Neuronal stem cell (in vitro differentiated cells): ENCODE results near the gene SPDYE17.
"Not testable (repeated sequence)": the region's sequence is repeated elsewhere in the genome, so short reads cannot be mapped to it uniquely, and the experiment has no call there.

ENCODE experiments used
- DNase-seq: peaks from one replicate; pipeline ENCODE4 v3.0.0-alpha.2; 2013; ENCODE audit warnings: low spot score
- H2AFZ ChIP-seq: one replicate; pipeline ENCODE4 v1.6.1; 2013; ENCODE audit warnings: mild to moderate bottlenecking, low read length, inconsistent platforms
- H2AK5ac ChIP-seq: 2 replicates; pipeline ENCODE4 v1.6.1; 2013; ENCODE audit warnings: low read depth, mild to moderate bottlenecking, inconsistent platforms, low read length, moderate library complexity, mixed read lengths
- H2BK120ac ChIP-seq: 2 replicates; pipeline ENCODE4 v1.6.1; 2013; ENCODE audit warnings: low read depth, mild to moderate bottlenecking, inconsistent platforms, low read length, moderate library complexity, mixed read lengths
- H2BK12ac ChIP-seq: one replicate; pipeline ENCODE4 v1.6.1; 2013; ENCODE audit warnings: low read length, inconsistent platforms
- H2BK15ac ChIP-seq: 2 replicates; pipeline ENCODE4 v1.6.1; 2013; ENCODE audit warnings: mild to moderate bottlenecking, low read length, inconsistent platforms, mixed read lengths
- H2BK5ac ChIP-seq: one replicate; pipeline ENCODE4 v1.6.1; 2013; ENCODE audit warnings: inconsistent platforms, mild to moderate bottlenecking, low read length, moderate library complexity
- H3K14ac ChIP-seq: one replicate; pipeline ENCODE4 v1.6.1; 2013; ENCODE audit warnings: low read length, inconsistent platforms
- H3K18ac ChIP-seq: 2 replicates; pipeline ENCODE4 v1.6.1; 2013; ENCODE audit warnings: low read length, inconsistent platforms
- H3K23ac ChIP-seq: 2 replicates; pipeline ENCODE4 v1.6.1; 2013; ENCODE audit warnings: low read depth, mild to moderate bottlenecking, mixed read lengths, low read length, inconsistent platforms; ENCODE audit not compliant: poor library complexity
- H3K27ac ChIP-seq: replicated peaks from 3 replicates; pipeline ENCODE4 v1.5.1; 2013; ENCODE audit warnings: low read length, inconsistent platforms
- H3K27me3 ChIP-seq, 3 experiments: 2 replicates each; pipeline ENCODE4 v1.6.1; 2013; ENCODE audit warnings: low read length in 3 of 3, mild to moderate bottlenecking in 2 of 3, inconsistent platforms in 1 of 3, low read depth in 1 of 3, mixed read lengths in 1 of 3, moderate library complexity in 1 of 3; ENCODE audit not compliant: control insufficient read depth in 3 of 3, insufficient read depth in 3 of 3
- H3K36me3 ChIP-seq, 2 donors: replicated peaks in 1 of 2; 2 replicates each; pipeline ENCODE4 v1.6.1; 2013; ENCODE audit warnings: low read length in 2 of 2; ENCODE audit not compliant: control insufficient read depth in 2 of 2, insufficient read depth in 2 of 2
- H3K4ac ChIP-seq: 2 replicates; pipeline ENCODE4 v1.6.1; 2013; ENCODE audit warnings: inconsistent platforms, mild to moderate bottlenecking, low read length, moderate library complexity
- H3K4me1 ChIP-seq, 2 donors: 1 replicate in 1 of 2; 2 replicates in 1 of 2; pipeline ENCODE4 v1.6.1; 2013; ENCODE audit warnings: low read length in 2 of 2, low read depth in 1 of 2; ENCODE audit not compliant: control insufficient read depth in 2 of 2, insufficient read depth in 1 of 2
- H3K4me2 ChIP-seq: one replicate; pipeline ENCODE4 v1.6.1; 2013; ENCODE audit warnings: mild to moderate bottlenecking, low read length, inconsistent platforms; ENCODE audit not compliant: insufficient read depth, poor library complexity, severe bottlenecking
- H3K4me3 ChIP-seq, 2 donors: 2 replicates each; pipeline ENCODE4 v1.5.1; 2013; ENCODE audit warnings: low read length in 2 of 2, mild to moderate bottlenecking in 2 of 2, inconsistent platforms in 1 of 2, moderate library complexity in 1 of 2
- H3K79me1 ChIP-seq: one replicate; pipeline ENCODE4 v1.6.1; 2013; ENCODE audit warnings: low read depth, mild to moderate bottlenecking, inconsistent platforms, low read length, moderate library complexity
- H3K9ac ChIP-seq: one replicate; pipeline ENCODE4 v1.6.1; 2013; ENCODE audit warnings: mild to moderate bottlenecking, low read depth, low read length, inconsistent platforms; ENCODE audit not compliant: poor library complexity
- H3K9me3 ChIP-seq, 2 donors: replicated peaks in 1 of 2; 2 replicates each; pipeline versions ENCODE3 to v1.6.1; 2013; ENCODE audit warnings: low read length in 2 of 2, mild to moderate bottlenecking in 2 of 2, inconsistent platforms in 1 of 2, low read depth in 1 of 2, mixed read lengths in 1 of 2, moderate library complexity in 1 of 2; ENCODE audit not compliant: control insufficient read depth in 2 of 2, insufficient read depth in 1 of 2
- H4K8ac ChIP-seq: one replicate; pipeline ENCODE4 v1.6.1; 2013; ENCODE audit warnings: low read depth, mild to moderate bottlenecking, inconsistent platforms, low read length, moderate library complexity
- H4K91ac ChIP-seq: one replicate; pipeline ENCODE4 v1.6.1; 2013; ENCODE audit warnings: low read length, low read depth, mild to moderate bottlenecking, inconsistent platforms; ENCODE audit not compliant: poor library complexity
- WGBS, 2 donors: extraction: QIAGEN DNeasy Blood & Tissue Kit; methylation state at CpG; one replicate each; pipeline ENCODE4 v1.1.7; 2013; ENCODE audit warnings: missing lambda C conversion rate in 2 of 2, mixed read lengths in 1 of 2; ENCODE audit not compliant: insufficient read length in 2 of 2, insufficient replicate concordance in 1 of 2; ENCODE audit errors: extremely low coverage in 2 of 2; 5-methylcytosine and 5-hydroxymethylcytosine counted together

Gene SPDYE17

DNA sequence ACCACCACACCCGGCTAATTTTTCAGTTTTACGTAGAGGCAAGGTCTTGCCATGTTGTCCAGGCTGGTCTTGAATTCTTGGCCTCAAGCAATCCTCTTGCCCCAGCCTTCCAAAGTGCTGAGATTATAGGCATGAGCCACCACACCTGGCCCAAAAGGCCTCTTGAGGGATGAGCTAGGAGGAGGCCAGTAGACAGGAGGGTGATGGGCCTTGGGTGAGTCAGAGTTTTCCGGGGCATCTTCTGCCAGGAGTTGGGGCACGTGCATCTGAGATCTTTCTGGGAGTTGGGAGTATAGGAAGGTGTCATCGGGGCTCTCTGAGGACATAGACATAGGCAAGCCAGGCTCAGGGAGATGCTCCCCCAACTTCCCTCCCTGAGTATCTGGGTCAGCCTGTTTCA, 48.8 kb downstream of the SPDYE17 start:
- not testable (repeated sequence) for H3K9ac ChIP-seq, H3K9me3 ChIP-seq, H2BK5ac ChIP-seq, H2AFZ ChIP-seq, H4K91ac ChIP-seq, H3K27me3 ChIP-seq, H2BK15ac ChIP-seq, H3K4me1 ChIP-seq, H3K23ac ChIP-seq, H3K27ac ChIP-seq, H3K4me2 ChIP-seq, H3K18ac ChIP-seq, H2AK5ac ChIP-seq, H3K14ac ChIP-seq, H3K4me3 ChIP-seq, H3K79me1 ChIP-seq, H3K4ac ChIP-seq, H2BK12ac ChIP-seq, H2BK120ac ChIP-seq, H4K8ac ChIP-seq, DNase-seq
- WGBS, 2 donors, result no CpG with 5 or more reads among the region's 5 CpGs
- H3K36me3 ChIP-seq, result peaks cover 0 to 10% of the 10 kb centered on the region in 2 donors

DNA sequence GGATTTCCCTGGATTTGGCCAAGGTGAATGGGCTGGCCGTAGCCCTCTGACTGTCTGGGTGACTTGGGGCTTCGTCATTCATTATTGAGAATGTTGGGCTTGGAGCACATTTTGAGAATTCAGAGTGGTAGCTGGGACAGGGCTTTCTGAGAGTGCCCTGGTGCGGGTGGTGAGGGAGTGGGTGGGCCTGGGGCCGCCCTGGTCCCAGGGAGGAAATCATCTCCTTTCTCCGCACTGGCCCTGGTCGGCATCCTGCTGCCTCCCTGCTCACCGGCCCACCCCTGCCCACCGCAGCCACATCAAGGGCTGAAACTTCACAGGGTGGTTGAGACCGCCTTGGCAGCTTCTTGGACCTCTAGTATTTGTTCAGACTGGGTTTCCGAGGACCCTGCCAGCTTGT, 49.7 kb downstream of the SPDYE17 start:
- not testable (repeated sequence) for H3K23ac ChIP-seq, H2BK5ac ChIP-seq, H3K9me3 ChIP-seq, H3K79me1 ChIP-seq, H4K8ac ChIP-seq, H2BK120ac ChIP-seq, H3K14ac ChIP-seq, H3K4me2 ChIP-seq, H2AFZ ChIP-seq, H4K91ac ChIP-seq, H2AK5ac ChIP-seq, H3K27me3 ChIP-seq, H2BK12ac ChIP-seq, DNase-seq, H3K27ac ChIP-seq, H3K9ac ChIP-seq, H3K18ac ChIP-seq, H3K4me1 ChIP-seq, H3K4me3 ChIP-seq, H3K4ac ChIP-seq, H2BK15ac ChIP-seq
- no CpG with 5 or more reads among the region's 10 CpGs for WGBS, 2 donors
- H3K36me3 ChIP-seq, result peaks cover 0 to 10% of the 10 kb centered on the region in 2 donors

DNA sequence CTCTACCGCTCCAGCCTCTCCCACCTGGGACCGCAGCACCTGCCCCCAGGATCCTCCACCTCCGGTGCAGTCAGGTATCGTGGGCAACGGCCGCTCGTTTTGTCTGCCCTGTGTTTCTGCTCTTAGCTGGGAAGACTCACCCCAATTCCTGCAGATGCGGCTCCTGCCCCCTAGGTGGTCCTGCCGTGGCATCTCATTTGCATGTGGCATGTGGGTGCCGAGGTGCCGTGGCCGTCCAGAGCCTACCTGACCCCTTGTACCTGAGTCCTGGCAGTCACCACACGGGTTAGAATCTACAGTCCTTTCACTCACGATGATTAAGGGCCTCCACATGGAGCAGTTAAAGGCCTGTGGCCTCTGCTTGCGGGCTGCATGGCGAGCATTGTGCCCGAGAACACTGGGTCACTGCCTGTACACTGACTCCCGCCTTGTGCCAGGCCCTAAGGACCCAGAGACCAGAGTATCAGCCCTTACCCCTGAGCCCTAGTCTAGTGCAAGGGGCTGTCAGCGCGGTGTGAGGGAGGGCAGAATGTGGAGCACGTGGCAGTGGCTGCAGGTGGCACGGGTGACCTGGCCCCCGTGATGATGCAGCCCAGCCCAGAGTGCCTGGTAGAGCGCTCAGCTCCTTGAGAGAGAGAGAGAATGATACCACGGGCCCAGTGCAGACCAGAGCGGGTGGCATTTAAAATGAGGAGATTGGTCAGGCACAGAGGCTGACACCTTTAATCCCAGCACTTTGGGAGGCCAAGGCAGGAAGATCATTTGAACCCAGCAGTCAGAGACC, 50.8 kb downstream of the SPDYE17 start:
- H3K79me1 ChIP-seq, H3K27ac ChIP-seq, H2AFZ ChIP-seq, H2BK12ac ChIP-seq, H3K4me3 ChIP-seq, DNase-seq, H3K14ac ChIP-seq, H3K18ac ChIP-seq, H2BK15ac ChIP-seq, H2BK120ac ChIP-seq, H3K4me2 ChIP-seq, H2BK5ac ChIP-seq, H3K9me3 ChIP-seq, H3K4me1 ChIP-seq, H3K4ac ChIP-seq, H3K9ac ChIP-seq, H4K91ac ChIP-seq, H3K23ac ChIP-seq, H2AK5ac ChIP-seq, H3K27me3 ChIP-seq, H4K8ac ChIP-seq: not testable (repeated sequence)
- H3K36me3 ChIP-seq, result peaks cover 0 to 10% of the 10 kb centered on the region in 2 donors
- WGBS, 2 donors, result no CpG with 5 or more reads among the region's 26 CpGs

DNA sequence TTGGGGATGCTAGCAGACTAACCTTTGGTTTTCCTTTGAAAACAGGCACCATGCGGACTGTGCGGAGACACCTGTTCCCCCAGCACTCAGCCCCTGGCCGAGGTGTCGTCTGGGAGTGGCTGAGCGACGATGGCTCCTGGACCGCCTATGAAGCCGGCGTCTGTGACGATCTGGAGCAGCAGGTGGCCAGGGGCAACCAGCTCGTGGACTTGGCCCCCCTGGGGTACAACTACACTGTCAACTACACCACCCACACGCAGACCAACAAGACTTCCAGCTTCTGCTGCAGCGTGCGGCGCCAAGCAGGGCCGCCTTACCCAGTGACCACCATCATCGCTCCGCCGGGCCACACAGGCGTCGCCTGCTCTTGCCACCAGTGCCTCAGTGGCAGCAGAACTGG, 51.6 kb downstream of the SPDYE17 start:
- not testable (repeated sequence) for H2AFZ ChIP-seq, H3K27ac ChIP-seq, H3K14ac ChIP-seq, H3K9me3 ChIP-seq, H2BK15ac ChIP-seq, H3K4ac ChIP-seq, H3K4me3 ChIP-seq, H2BK12ac ChIP-seq, DNase-seq, H3K23ac ChIP-seq, H4K8ac ChIP-seq, H3K79me1 ChIP-seq, H3K9ac ChIP-seq, H3K27me3 ChIP-seq, H2BK120ac ChIP-seq, H2BK5ac ChIP-seq, H3K4me1 ChIP-seq, H3K18ac ChIP-seq, H2AK5ac ChIP-seq, H4K91ac ChIP-seq, H3K4me2 ChIP-seq
- H3K36me3 ChIP-seq, result peaks cover 0 to 10% of the 10 kb centered on the region in 2 donors
- no CpG with 5 or more reads among the region's 21 CpGs for WGBS, 2 donors
